Measurements from ENCODE around the gene IQGAP2.

Gene IQGAP2

GRCh38 chr5:76585783-76586217, 182.7 kb downstream of the IQGAP2 start:
- Histone ChIP-seq H3K18ac (ENCODE audit: low read length) (no peak overlapping the region), H4K8ac (ENCODE audit: low read depth, low read length) (no peak overlapping the region), H3K79me1 (ENCODE audit: low read length) (no peaks in the 10 kb centered on the region), H3K4ac (ENCODE audit: low read depth, low read length) (no peak overlapping the region), H2AFZ (ENCODE audit: insufficient read depth, low read length, poor library complexity) (no peak overlapping the region), H3K36me3 (ENCODE audit: control insufficient read depth in 1 of 2, insufficient read depth in 2 of 2, low read length in 2 of 2) (no peaks in the 10 kb centered on the region), H3K4me1 (ENCODE audit: control insufficient read depth in 1 of 2, insufficient read depth in 2 of 2, low read length in 2 of 2) (no peaks in the 10 kb centered on the region), H2BK5ac (ENCODE audit: low read depth, low read length, poor library complexity) (no peak overlapping the region), H3K23ac (ENCODE audit: low read length) (no peak overlapping the region), H3K9me3 (ENCODE audit: insufficient read depth, low read depth, low read length) (no peaks in the 10 kb centered on the region), H3K14ac (ENCODE audit: low read length) (no peak overlapping the region), H4K12ac (ENCODE audit: low read depth, low read length) (no peak overlapping the region), H3K4me3 (ENCODE audit: low read depth, low read length) (no peak overlapping the region), H3K4me2 (ENCODE audit: low read length) (no peak overlapping the region), H2AK5ac (ENCODE audit: low read length) (no peak overlapping the region), H3K79me2 (ENCODE audit: control insufficient read depth, insufficient read depth, low read length, poor library complexity) (no peaks in the 10 kb centered on the region), H3K9ac (ENCODE audit: low read length) (no peak overlapping the region), H4K91ac (ENCODE audit: low read depth, low read length) (no peak overlapping the region), H3K27ac (ENCODE audit: low read depth, low read length) (no peak overlapping the region), H2BK120ac (ENCODE audit: insufficient read depth, low read length, poor library complexity) (no peak overlapping the region), H2BK12ac (ENCODE audit: low read length) (no peak overlapping the region), H3K27me3 (ENCODE audit: insufficient read depth, low read length) (no peaks in the 10 kb centered on the region)
- DNase-seq, result no peak
- WGBS (ENCODE audit: extremely low coverage, insufficient coverage, insufficient read length), result no CpG with 5 or more reads among the region's 3 CpGs

GRCh38 chr5:76586531-76586930, 183.4 kb downstream of the IQGAP2 start:
- no peak overlapping the region for H2BK12ac ChIP-seq (ENCODE audit: low read length)
- H2AFZ ChIP-seq (ENCODE audit: insufficient read depth, low read length, poor library complexity), result no peak overlapping the region
- no peak overlapping the region for H4K8ac ChIP-seq (ENCODE audit: low read depth, low read length)
- H3K36me3 ChIP-seq (ENCODE audit: control insufficient read depth in 1 of 2, insufficient read depth in 2 of 2, low read length in 2 of 2), result no peaks in the 10 kb centered on the region
- H3K9ac ChIP-seq (ENCODE audit: low read length), result no peak overlapping the region
- H2BK5ac ChIP-seq (ENCODE audit: low read depth, low read length, poor library complexity), result no peak overlapping the region
- no peaks in the 10 kb centered on the region for H3K9me3 ChIP-seq (ENCODE audit: insufficient read depth, low read depth, low read length)
- no peaks in the 10 kb centered on the region for H3K27me3 ChIP-seq (ENCODE audit: insufficient read depth, low read length)
- no peak overlapping the region for H2BK120ac ChIP-seq (ENCODE audit: insufficient read depth, low read length, poor library complexity)
- H3K79me1 ChIP-seq (ENCODE audit: low read length), result no peaks in the 10 kb centered on the region
- H3K4me2 ChIP-seq (ENCODE audit: low read length), result no peak overlapping the region
- H3K4me1 ChIP-seq (ENCODE audit: control insufficient read depth in 1 of 2, insufficient read depth in 2 of 2, low read length in 2 of 2), result no peaks in the 10 kb centered on the region
- WGBS (ENCODE audit: extremely low coverage, insufficient coverage, insufficient read length), result no CpG with 5 or more reads among the region's 4 CpGs
- no peak overlapping the region for H3K18ac ChIP-seq (ENCODE audit: low read length)
- no peak overlapping the region for H3K4ac ChIP-seq (ENCODE audit: low read depth, low read length)
- H3K79me2 ChIP-seq (ENCODE audit: control insufficient read depth, insufficient read depth, low read length, poor library complexity), result no peaks in the 10 kb centered on the region
- H4K12ac ChIP-seq (ENCODE audit: low read depth, low read length), result no peak overlapping the region
- no peak for DNase-seq
- H3K4me3 ChIP-seq (ENCODE audit: low read depth, low read length), result no peak overlapping the region
- no peak overlapping the region for H3K27ac ChIP-seq (ENCODE audit: low read depth, low read length)
- no peak overlapping the region for H3K23ac ChIP-seq (ENCODE audit: low read length)
- H2AK5ac ChIP-seq (ENCODE audit: low read length), result no peak overlapping the region
- no peak overlapping the region for H4K91ac ChIP-seq (ENCODE audit: low read depth, low read length)
- H3K14ac ChIP-seq (ENCODE audit: low read length), result no peak overlapping the region

- H3K79me2 ChIP-seq (ENCODE audit: control insufficient read depth, insufficient read depth, low read length, poor library complexity), result no peaks in the 10 kb centered on the region
- no peak for DNase-seq
Measured at GRCh38 chr5:76590027-76590426, 186.9 kb downstream of the IQGAP2 start.

DNA sequence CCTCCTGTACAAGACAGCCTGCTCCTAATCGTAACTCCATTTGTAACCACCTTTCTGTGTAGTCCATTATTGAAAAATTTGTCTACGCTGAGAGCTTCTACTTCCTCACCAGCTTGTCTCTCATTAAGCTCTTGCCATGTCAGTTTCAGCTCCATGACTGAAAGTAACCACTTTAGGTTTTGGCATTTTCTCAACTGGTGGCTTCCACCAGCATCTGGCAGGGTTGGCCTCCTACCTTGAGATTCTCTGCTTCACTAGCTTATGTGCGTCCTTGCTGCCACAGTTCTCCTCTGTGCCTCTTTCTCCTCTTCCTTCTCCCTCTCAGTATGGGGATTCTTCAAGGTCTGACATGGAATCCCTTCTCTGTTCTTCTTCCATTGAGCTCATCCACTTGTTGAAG, 188.3 kb downstream of the IQGAP2 start:
- Histone ChIP-seq H3K18ac (ENCODE audit: low read length) (no peak overlapping the region), H3K4me3 (ENCODE audit: low read depth, low read length) (no peak overlapping the region), H2BK120ac (ENCODE audit: insufficient read depth, low read length, poor library complexity) (no peak overlapping the region), H3K36me3 (ENCODE audit: control insufficient read depth in 1 of 2, insufficient read depth in 2 of 2, low read length in 2 of 2) (no peaks in the 10 kb centered on the region), H3K27me3 (ENCODE audit: insufficient read depth, low read length) (no peaks in the 10 kb centered on the region), H3K9ac (ENCODE audit: low read length) (no peak overlapping the region), H3K27ac (ENCODE audit: low read depth, low read length) (no peak overlapping the region), H4K91ac (ENCODE audit: low read depth, low read length) (no peak overlapping the region), H4K8ac (ENCODE audit: low read depth, low read length) (no peak overlapping the region), H2AFZ (ENCODE audit: insufficient read depth, low read length, poor library complexity) (no peak overlapping the region), H3K4me2 (ENCODE audit: low read length) (no peak overlapping the region), H3K23ac (ENCODE audit: low read length) (no peak overlapping the region), H3K79me1 (ENCODE audit: low read length) (no peaks in the 10 kb centered on the region), H2AK5ac (ENCODE audit: low read length) (no peak overlapping the region), H3K79me2 (ENCODE audit: control insufficient read depth, insufficient read depth, low read length, poor library complexity) (no peaks in the 10 kb centered on the region), H2BK5ac (ENCODE audit: low read depth, low read length, poor library complexity) (no peak overlapping the region), H3K9me3 (ENCODE audit: insufficient read depth, low read depth, low read length) (no peaks in the 10 kb centered on the region), H3K4ac (ENCODE audit: low read depth, low read length) (no peak overlapping the region), H4K12ac (ENCODE audit: low read depth, low read length) (no peak overlapping the region), H3K14ac (ENCODE audit: low read length) (no peak overlapping the region), H3K4me1 (ENCODE audit: control insufficient read depth in 1 of 2, insufficient read depth in 2 of 2, low read length in 2 of 2) (no peaks in the 10 kb centered on the region), H2BK12ac (ENCODE audit: low read length) (no peak overlapping the region)
- no peak for DNase-seq
- no CpG with 5 or more reads among the region's 3 CpGs for WGBS (ENCODE audit: extremely low coverage, insufficient coverage, insufficient read length)

More at GRCh38 chr5:76590027-76590426, 186.9 kb downstream of the IQGAP2 start:
- Histone ChIP-seq H3K23ac (ENCODE audit: low read length) (no peak overlapping the region), H3K4me3 (ENCODE audit: low read depth, low read length) (no peak overlapping the region), H3K36me3 (ENCODE audit: control insufficient read depth in 1 of 2, insufficient read depth in 2 of 2, low read length in 2 of 2) (no peaks in the 10 kb centered on the region), H3K79me1 (ENCODE audit: low read length) (no peaks in the 10 kb centered on the region), H4K91ac (ENCODE audit: low read depth, low read length) (no peak overlapping the region), H2BK12ac (ENCODE audit: low read length) (no peak overlapping the region), H4K8ac (ENCODE audit: low read depth, low read length) (no peak overlapping the region), H4K12ac (ENCODE audit: low read depth, low read length) (no peak overlapping the region), H2AK5ac (ENCODE audit: low read length) (no peak overlapping the region), H3K9ac (ENCODE audit: low read length) (no peak overlapping the region), H3K4me2 (ENCODE audit: low read length) (no peak overlapping the region), H2BK120ac (ENCODE audit: insufficient read depth, low read length, poor library complexity) (no peak overlapping the region), H3K9me3 (ENCODE audit: insufficient read depth, low read depth, low read length) (no peaks in the 10 kb centered on the region), H2AFZ (ENCODE audit: insufficient read depth, low read length, poor library complexity) (no peak overlapping the region), H3K4me1 (ENCODE audit: control insufficient read depth in 1 of 2, insufficient read depth in 2 of 2, low read length in 2 of 2) (no peaks in the 10 kb centered on the region), H3K27ac (ENCODE audit: low read depth, low read length) (no peak overlapping the region), H3K4ac (ENCODE audit: low read depth, low read length) (no peak overlapping the region), H3K27me3 (ENCODE audit: insufficient read depth, low read length) (no peaks in the 10 kb centered on the region), H3K18ac (ENCODE audit: low read length) (no peak overlapping the region), H2BK5ac (ENCODE audit: low read depth, low read length, poor library complexity) (no peak overlapping the region), H3K14ac (ENCODE audit: low read length) (no peak overlapping the region)
- WGBS (ENCODE audit: extremely low coverage, insufficient coverage, insufficient read length), result no CpG with 5 or more reads among the region's 1 CpG

All from trophoblast cell (in vitro differentiated cells and primary cell).